DMS79 (cell line): ENCODE results near the gene CNBP.
A peak's percentile ranks its signal among the peaks of the same experiment; 100 is the strongest.
"Not testable (repeated sequence)": the region's sequence is repeated elsewhere in the genome, so short reads cannot be mapped to it uniquely, and the experiment has no call there.

ENCODE experiments used
- DNase-seq: peaks from one replicate; lab custom pipeline; 2025; lab: John Stamatoyannopoulos, UW

The CNBP gene

DNA sequence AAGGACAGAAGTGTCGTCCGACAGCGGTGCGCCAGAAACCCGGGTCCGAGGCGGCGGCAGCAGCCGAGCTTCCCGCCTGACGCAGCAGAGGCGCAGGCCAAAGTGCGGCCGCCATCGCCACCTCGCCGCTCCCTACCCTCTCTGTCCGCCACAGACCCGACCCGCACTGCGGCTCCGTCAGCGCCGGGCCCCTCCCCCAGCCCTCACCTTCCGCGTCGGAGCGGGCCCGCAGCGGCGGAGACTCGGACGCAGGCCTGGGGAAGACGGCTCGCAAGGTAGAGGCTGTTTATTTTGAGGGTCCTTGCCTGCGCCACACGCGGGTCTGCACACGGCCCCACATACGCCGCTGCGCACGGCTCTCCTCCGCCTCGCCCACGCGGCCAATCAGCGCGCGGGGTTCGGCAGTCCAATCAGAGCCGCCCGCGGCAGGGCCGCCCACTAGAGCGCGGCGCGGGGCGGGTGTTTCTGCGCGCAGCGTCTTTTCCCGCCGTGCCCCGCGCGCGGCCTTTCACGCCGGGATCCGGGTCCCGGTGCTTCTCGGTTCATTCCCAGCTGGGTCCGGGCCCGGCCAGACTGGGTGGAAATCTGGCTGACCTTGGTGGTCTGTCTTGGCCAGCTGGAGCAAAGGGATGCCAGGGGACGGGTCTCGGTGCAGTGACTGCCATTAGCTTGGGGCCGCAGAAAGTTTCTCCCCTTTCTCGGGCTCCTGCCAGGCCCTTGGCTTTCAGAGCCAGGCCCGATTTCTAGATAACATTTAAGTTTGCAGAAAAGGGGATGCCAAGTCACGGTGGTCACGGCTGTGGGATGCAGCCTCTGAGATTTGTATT, at the start of gene CNBP:
Gene CNBP, minus strand, starts transcription at position 328 of the 827 bp plus-strand sequence. CDS start 12,139 bp downstream, outside the sequence.
- DNase-seq, result peak; percentile 81

- DNase-seq, result peak; percentile 83
These were observed 47.8 kb upstream of the CNBP start for GRCh38 chr3:129231331-129232119.

GRCh38 chr3:129230311-129231019, 46.8 kb upstream of the CNBP start:
- DNase-seq, result no peak

- no peak for DNase-seq
These were observed 45.3 kb upstream of the CNBP start for GRCh38 chr3:129228891-129229585.

- no peak for DNase-seq
These were observed 42.7 kb upstream of the CNBP start for GRCh38 chr3:129226374-129226773.

DNA sequence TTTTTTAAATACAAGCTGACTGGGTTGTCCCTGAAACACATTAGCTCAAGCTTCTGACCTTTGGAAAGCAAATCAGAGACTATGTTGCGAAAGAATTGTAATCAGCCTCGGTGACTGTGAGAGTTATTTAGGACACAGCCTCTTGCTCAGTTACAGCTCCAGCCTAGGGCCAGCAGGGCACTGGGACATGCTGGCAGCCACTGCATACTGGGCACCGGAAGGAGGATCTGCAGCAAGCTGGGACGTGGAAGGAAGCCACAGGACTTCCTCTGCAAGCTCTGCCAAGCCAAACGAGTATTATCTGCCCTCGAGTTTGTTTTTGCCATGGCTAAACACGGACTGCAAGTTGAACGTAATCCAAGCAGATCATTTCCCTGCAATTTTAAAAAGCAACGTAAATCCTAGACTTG, 41.3 kb upstream of the CNBP start:
- DNase-seq, result no peak

DNA sequence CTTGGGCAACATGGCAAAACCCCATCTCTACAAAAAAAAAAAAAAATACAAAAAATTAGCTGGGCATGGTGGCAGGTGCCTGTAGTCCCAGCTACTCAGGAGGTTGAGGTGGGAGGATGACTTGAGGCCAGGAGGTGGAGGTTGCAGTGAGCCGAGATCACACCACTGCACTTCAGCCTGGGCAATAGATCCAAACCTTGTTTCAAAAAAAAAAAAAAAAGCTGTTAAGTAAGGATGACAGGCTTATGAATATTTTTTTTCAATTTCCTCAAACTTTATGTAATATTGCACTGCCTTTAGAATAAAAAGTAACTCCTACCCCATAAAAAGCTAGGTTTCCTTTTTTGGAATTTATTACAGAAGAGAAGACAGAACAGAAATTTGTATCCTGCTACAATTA, 40.7 kb upstream of the CNBP start:
- not testable (repeated sequence) for DNase-seq

DNA sequence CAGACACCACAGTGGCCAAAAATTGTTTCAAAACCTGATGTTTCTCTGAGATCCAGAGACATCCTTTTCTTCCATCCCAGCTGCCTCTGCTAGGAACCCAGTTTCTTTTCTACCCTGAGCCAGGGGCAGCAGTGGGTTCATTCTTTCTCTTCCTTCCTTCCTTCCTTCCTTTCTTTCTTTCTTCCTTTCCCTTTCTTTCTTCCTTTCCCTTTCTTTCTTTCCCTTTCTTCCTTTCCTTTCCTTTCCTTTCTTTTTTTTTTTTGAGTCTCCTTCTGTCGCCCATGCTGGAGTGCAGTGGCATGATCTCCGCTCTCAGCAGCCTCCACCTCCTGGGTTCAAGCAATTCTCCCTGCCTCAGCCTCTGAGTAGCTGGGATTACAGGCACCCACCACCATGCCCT, 35.0 kb upstream of the CNBP start:
- DNase-seq, result no peak

- no peak for DNase-seq
These were observed 29.5 kb upstream of the CNBP start for GRCh38 chr3:129213238-129213637.

DNA sequence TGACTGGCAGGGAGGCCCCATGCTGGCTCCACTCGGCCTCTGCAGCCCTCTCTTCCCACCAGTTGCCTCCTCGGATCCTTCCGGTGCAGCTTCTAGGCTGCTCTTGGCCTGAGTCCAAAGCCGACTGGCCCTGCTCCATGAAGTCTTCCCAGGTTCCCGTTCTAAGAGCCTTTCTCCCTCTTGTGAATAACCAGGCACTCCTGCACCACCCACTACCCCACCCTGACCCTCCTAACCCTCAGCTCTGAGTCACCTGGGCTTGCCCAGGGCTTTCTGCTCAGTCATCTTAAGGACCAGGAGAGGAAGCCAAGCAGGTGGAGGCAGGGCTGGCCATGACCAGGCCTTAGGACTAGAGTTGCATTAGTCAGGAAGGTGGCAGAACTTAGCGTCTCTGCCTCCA, 28.1 kb upstream of the CNBP start:
- DNase-seq, result peak; percentile 91

DNA sequence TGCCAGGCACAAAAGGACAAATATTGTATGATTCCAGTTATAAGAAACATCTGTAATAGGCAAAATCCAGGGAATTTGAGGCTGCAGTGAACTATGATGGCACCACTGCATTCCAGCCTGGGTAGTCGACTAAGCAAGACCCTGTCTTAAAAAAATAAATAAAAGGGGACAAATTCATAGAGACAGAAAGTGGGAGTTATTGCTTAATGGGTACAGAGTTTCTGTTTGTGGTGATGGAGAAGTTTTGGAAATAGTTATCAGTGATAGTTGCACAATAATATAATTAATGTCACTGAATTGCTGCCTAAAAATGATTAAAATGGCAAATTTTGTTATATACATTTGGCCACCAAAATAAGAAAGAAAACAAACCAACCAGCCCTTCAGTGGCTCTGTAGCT, 27.6 kb upstream of the CNBP start:
- DNase-seq, result no peak

DNA sequence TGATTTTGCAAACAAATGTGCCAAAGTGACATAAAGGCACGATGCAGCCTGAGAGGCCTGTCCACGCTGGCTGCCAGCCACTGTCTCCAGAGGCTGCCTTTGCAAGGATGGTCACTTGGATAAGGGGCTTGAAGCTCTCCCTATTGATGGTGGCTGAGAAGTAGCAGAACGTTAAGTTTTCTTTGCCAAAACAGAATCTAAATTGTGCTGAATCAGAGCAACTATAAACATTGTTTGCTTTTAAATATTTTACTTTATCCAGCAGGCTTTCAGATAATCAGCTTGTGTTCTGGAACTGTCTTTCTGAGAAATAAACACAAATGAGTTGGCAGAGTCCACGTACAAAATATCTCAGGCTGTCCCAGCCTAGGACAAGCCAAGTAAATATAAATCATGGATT, 23.8 kb upstream of the CNBP start:
- no peak for DNase-seq

DNA sequence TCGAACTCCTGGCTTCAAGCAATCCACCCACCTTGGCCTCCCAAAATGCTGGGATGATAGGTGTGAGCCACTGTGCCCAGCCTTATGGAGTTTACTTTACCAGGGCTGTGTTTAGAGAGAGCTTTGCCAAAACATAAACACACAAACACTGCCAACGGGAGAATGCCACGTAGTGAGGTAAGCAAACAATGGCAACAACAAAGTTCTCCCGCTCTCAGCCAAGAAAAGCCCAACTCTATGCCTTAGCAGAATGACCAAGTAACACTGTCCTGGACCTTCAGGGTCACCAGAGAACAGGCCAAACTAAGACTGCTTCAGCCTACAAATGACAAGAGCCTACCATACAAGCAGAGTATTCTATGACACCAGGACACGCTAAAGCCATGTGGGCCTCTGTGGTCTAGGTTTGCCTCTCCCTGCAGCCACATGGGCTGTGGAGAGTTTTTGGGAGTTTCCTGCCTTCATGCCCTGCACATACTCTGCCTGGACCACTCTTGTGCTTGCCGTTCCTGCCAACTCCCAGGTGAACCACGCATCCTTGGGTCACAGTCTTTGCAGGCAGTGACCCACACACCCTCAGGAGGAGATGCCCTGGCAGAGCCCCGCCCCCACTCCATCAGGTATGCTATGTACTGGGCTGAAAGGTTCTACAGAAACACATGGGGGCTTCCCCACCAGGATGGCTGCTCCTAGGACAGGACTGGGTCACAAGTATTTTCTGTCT, 21.6 kb upstream of the CNBP start:
- DNase-seq, result no peak

DNA sequence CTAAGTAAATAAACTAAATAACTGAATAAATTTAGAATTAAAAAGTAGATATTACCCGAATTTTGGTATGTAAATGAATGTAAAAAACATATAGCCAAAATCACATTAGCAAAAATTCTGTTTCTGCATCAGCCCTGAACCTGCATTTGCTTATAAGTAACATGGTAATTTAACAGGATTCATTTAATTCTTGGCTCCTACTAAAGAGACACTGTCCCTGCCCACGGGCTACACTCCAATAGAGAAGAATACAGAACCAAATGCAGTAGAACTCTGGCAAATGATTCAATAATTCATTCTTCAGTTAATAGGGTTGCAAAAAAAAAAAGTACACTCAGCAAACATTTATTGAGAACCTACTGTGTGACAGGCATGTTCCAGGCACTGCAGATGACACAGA, 20.8 kb upstream of the CNBP start:
- DNase-seq, result no peak

DNA sequence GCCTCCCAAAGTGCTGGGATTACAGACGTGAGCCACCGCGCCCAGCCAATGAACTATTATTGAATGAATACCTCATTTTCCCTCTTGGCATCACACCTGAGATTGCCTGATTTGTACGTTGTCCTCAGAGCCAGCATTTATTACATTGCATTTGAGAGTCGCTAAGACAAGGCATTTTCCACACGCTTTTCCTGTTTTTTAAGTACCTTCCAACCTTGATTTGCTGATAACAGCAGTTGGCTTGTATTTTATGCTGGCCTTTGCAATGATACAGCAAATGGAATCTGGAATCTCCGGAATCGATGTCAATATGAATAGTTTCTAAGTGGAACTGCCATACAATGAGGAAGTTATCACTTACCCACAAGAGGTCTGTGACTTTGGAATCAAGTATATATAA, 15.7 kb upstream of the CNBP start:
- no peak for DNase-seq

DNA sequence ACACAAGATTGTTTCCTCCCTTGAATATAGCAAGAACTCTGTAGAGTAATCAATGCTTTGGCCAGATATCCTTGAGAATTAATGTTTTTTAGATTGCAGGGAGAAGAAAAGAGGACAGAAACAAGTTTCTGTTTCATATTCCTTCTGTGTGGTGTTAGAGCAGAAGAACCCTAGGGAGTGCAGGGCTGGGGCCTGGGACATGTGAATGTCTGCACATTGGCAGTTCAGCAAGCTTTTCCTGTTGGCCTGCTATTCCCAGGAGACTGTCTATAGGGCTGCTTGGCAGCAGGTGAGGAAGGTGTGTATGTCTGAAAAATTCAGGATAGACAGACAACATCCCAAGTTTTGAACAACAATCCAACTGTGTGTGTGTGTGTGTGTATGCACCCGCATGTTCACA, 13.6 kb upstream of the CNBP start:
- no peak for DNase-seq

GRCh38 chr3:129196601-129197000, 12.9 kb upstream of the CNBP start:
- DNase-seq, result no peak

GRCh38 chr3:129195731-129196256, 12.1 kb upstream of the CNBP start:
- DNase-seq, result no peak

DNA sequence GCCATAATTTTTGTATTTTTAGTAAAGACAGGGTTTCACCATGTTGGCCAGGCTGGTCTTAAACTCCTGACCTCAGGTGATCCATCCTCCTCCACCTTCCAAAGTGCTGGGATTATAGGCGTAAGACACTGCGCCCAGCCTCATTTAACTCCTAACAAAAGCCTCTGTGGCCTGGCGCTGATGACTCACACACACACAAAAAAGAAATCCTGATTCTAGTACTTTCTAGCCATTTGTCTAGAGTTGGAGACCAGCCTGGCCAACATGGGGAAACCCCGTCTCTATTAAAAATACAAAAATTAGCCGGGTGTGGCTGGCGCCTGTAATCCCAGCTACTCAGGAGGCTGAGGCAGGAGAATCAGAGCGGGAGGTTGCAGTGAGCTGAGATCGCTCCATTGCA, 6.1 kb upstream of the CNBP start:
- not testable (repeated sequence) for DNase-seq

DNA sequence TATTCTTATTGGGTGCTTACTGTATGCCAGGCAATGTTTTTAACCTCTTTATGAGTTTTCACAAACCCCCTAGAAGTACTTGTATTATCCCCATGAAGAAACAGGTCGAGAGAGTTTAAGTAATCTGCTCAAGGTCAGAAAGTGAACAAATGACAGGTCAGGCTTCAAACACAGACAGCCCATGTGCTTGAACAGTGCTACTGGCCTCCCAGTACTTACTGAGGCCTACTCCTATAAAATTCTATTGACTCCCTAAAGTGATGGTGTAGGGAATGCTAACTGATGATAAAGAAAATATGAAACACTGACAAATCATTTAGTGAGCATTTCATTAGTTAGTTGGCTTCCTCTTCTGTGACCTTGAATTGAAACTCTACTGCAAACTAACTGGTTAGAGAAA, 4.2 kb upstream of the CNBP start:
- DNase-seq, result no peak

- no peak for DNase-seq
These were observed 2.1 kb upstream of the CNBP start for GRCh38 chr3:129185783-129186182.
